AG10803 (cell line): ENCODE measurements around the gene FTO.

Source experiments
- DNase-seq: peaks from one replicate; pipeline ENCODE4 v3.0.0; 2010; ENCODE audit warnings: low read depth
- H3K4me3 ChIP-seq: 2 replicates; pipeline ENCODE4 v1.5.1; 2011; ENCODE audit warnings: mild to moderate bottlenecking, low read length, control low read depth
- TF ChIP-seq, protein P1 (sequence below): conservative IDR thresholded peaks from 2 replicates; pipeline ENCODE4 v1.5.1; 2011; ENCODE audit warnings: mild to moderate bottlenecking, low read length, control low read depth, inconsistent platforms

Gene FTO

DNA sequence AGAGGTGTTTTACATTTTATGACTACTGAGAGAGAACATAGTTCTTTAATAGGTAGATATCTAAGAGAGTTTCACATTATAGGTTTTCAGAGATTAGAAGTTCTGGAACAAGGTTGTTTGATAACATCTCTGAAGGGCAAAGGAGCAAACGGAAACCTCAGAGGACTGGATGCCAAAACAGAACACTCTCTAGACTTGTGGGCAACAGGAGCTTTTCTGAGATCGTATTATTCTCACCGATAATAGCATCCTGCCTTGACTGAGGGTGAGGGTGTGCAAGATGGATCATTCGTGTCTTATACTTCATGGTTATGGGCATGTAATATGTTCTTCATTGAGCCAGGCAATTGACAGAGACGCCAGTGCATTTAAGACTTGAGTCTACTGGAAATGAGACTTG is 347.9 kb downstream of the FTO start:
- TF ChIP-seq, protein P1, sequence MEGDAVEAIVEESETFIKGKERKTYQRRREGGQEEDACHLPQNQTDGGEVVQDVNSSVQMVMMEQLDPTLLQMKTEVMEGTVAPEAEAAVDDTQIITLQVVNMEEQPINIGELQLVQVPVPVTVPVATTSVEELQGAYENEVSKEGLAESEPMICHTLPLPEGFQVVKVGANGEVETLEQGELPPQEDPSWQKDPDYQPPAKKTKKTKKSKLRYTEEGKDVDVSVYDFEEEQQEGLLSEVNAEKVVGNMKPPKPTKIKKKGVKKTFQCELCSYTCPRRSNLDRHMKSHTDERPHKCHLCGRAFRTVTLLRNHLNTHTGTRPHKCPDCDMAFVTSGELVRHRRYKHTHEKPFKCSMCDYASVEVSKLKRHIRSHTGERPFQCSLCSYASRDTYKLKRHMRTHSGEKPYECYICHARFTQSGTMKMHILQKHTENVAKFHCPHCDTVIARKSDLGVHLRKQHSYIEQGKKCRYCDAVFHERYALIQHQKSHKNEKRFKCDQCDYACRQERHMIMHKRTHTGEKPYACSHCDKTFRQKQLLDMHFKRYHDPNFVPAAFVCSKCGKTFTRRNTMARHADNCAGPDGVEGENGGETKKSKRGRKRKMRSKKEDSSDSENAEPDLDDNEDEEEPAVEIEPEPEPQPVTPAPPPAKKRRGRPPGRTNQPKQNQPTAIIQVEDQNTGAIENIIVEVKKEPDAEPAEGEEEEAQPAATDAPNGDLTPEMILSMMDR, result no peak
- H3K4me3 ChIP-seq, result no peak overlapping the region

DNA sequence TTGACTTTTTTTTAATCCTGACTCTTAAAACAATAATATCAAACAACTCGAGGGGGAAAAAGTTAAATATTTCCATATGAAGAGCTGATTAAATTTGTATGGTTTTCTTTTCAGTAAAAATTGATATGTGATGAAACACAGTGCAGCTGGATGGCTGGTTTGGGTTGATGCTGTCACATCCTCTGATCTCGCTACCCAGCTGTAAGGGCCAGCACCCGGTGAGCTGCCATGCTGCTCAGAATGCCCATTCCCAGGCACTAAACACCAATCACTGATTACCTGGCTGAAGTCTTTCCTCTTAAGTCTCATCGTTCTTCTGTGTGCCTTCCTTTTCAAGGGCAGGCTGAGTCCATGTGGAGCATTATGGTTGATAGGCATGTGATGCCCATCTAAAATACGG is 348.3 kb downstream of the FTO start:
- no peak overlapping the region for H3K4me3 ChIP-seq
- TF ChIP-seq, protein P1, result no peak
- no peak for DNase-seq

More for the DNA sequence above, 347.9 kb downstream of the FTO start:
- no peak for DNase-seq

DNA sequence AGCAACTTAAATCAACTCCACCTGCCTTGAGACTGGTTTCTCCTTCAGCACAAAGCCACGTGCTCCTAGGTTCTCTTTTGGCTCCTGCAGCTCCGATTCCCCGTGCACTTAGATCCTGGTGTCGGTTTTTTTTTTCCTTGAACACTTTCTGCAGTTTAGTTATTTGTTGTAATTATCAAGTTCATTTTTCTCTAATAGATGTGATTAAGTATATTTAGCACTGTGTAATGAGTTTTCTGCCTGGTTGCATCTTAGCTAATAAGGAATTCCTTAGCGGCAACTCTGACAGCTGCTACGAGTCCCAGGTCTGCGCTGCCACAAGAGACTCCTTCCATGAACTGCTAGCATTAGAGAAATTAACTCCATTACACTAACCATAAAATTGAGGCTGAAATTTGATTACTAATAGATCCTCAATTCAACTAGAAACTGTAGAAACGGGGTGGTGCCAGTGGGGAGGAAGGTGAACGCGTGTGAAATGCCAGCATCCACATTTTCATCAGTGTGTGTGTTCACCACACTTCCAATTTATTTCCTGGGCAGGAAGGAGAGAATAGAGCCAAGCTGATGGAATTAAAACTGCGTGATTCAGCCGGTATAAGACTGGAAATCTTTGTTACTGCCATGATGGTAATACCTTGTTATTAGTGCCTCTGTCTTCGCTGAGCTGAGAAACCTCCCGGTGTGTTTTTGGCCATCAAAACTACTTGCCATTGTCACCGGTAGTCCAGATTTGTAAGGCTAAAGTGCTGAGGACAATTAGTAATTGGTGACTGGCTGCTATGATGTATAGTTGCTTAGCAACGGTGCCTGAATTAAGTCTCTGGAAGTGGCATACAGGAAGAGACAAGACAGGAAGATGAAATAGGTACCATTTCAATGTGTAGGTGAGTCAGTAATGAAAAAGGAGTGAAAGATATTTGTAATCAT is 350.2 kb downstream of the FTO start:
- TF ChIP-seq, protein P1, result no peak
- DNase-seq, result no peak
- H3K4me3 ChIP-seq, result no peak overlapping the region

- TF ChIP-seq, protein P1, result no peak
- no peak overlapping the region for H3K4me3 ChIP-seq
- no peak for DNase-seq
Observed at GRCh38 chr16:54055191-54055590, 351.2 kb downstream of the FTO start.

DNA sequence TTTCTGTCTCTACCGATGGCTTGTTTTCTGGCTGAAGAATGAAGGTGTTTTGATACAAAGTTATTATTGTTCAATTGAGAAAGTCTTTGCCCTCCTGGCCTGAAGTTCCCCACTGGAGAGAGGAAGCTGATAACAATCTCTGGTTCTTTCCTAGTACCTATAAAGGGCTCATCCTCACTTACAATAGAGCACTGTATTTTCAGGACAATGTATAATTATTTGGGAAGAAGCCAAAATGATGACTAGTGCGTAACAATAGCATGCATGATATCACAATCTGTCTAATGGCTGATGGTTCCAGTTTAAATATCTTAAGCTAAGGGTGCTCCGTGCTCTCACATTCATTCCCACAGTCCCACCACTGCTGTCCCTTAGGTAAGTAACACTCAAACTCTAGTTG is 351.9 kb downstream of the FTO start:
- TF ChIP-seq, protein P1, result no peak
- no peak overlapping the region for H3K4me3 ChIP-seq
- no peak for DNase-seq

- TF ChIP-seq, protein P1, result no peak
- DNase-seq, result no peak
- H3K4me3 ChIP-seq, result no peak overlapping the region
Observed at GRCh38 chr16:54056921-54057320, 353.0 kb downstream of the FTO start.

DNA sequence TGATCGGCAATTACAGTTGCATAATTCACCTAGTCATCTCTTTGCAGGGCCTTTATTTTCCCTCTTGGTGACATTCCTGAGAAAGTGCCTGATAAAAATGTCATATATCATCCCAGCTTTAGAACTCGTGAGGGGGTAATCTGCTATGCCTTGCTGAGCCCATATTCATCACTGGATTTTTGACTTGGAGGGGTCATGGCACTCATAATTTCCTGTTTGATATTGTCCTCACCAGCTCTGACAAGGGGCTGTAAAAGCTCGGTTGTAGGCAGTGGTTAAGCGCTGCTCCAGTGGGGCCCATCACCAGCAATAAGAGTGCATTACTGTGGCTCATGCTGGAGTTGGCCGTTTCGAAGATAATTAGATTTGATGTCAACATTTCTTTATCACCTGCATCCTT is 355.4 kb downstream of the FTO start:
- TF ChIP-seq, protein P1, result no peak
- DNase-seq, result no peak
- H3K4me3 ChIP-seq, result no peak overlapping the region
